Cardiac septum (tissue), 1 donor: ENCODE results near the gene DKK3. TPM values are rescaled to one million over a fixed set of nuclear protein-coding genes. Genes with fewer than 3 reads are reported as not detected.
"Not testable (repeated sequence)": the region's sequence is repeated elsewhere in the genome, so short reads cannot be mapped to it uniquely, and the experiment has no call there.

Experiments
- DNase-seq: peaks from one replicate; pipeline ENCODE4 v3.0.0-alpha.2; 2020; ENCODE audit warnings: low spot score
- intact Hi-C: fragments of 100-400 bp; cut with DNase I; formaldehyde crosslinking; loops from one replicate; pipeline ENCODE4 v1.14.0; 2022
- total RNA-seq: library from RNA; stranded (reverse); fragmentation: NEBNext Ultra II Directional; extraction: Animal tissue kit (Norgen Biotek cat#: 25700); gene quantifications from one replicate; pipeline ENCODE4 v1.2.1, GENCODE V29; 2021
- donor health status: DM: no; HTN: no; CAD: no.

Gene DKK3
- total RNA-seq, 1 donor from 2014 or later: 980 TPM

- intact Hi-C loops, DNase-seq: not testable (repeated sequence)
Measured at GRCh38 chr11:12040719-12041118, 32.3 kb upstream of the DKK3 start.

GRCh38 chr11:12032968-12033367 lies 24.5 kb upstream of the DKK3 start:
- intact Hi-C loops: no loop called here

GRCh38 chr11:12031856-12032544 lies 23.6 kb upstream of the DKK3 start:
- intact Hi-C loops: no loop called here

More at GRCh38 chr11:12032968-12033367, 24.5 kb upstream of the DKK3 start:
- no peak for DNase-seq

GRCh38 chr11:12029738-12030363 lies 21.4 kb upstream of the DKK3 start:
- no peak for DNase-seq
- intact Hi-C loops: no loop called here

More at GRCh38 chr11:12031856-12032544, 23.6 kb upstream of the DKK3 start:
- no peak for DNase-seq

- intact Hi-C loops: no loop called here
- no peak for DNase-seq
Measured at GRCh38 chr11:12029119-12029518, 20.7 kb upstream of the DKK3 start.

- intact Hi-C loops: no loop called here
Measured at GRCh38 chr11:12028303-12028702, 19.9 kb upstream of the DKK3 start.

GRCh38 chr11:12026331-12027211 lies 18.1 kb upstream of the DKK3 start:
- intact Hi-C loops: no loop called here

More at GRCh38 chr11:12028303-12028702, 19.9 kb upstream of the DKK3 start:
- DNase-seq: no peak

GRCh38 chr11:12024254-12024926 lies 16.0 kb upstream of the DKK3 start:
- no peak for DNase-seq
- intact Hi-C loops: no loop called here

More at GRCh38 chr11:12026331-12027211, 18.1 kb upstream of the DKK3 start:
- DNase-seq: no peak

- intact Hi-C loops: no loop called here
- DNase-seq: no peak
Measured at GRCh38 chr11:12023015-12023414, 14.6 kb upstream of the DKK3 start.

GRCh38 chr11:12020546-12020945 lies 12.1 kb upstream of the DKK3 start:
- intact Hi-C loops: no loop called here
- DNase-seq: no peak

- DNase-seq: no peak
Measured at GRCh38 chr11:12019866-12020416, 11.5 kb upstream of the DKK3 start.

GRCh38 chr11:12019337-12019736 lies 10.9 kb upstream of the DKK3 start:
- intact Hi-C loops: loop anchor here (2.0 kb wide), 1 partner anchor 47 kb away; no protein-coding TSS in a partner anchor
- DNase-seq: no peak

More at GRCh38 chr11:12019866-12020416, 11.5 kb upstream of the DKK3 start:
- intact Hi-C loops: loop anchor here (2.0 kb wide), 1 partner anchor 47 kb away; no protein-coding TSS in a partner anchor

GRCh38 chr11:12017865-12018453 lies 9.5 kb upstream of the DKK3 start:
- no peak for DNase-seq

GRCh38 chr11:12017243-12017678 lies 8.8 kb upstream of the DKK3 start:
- intact Hi-C loops: no loop called here
- DNase-seq: no peak

More at GRCh38 chr11:12017865-12018453, 9.5 kb upstream of the DKK3 start:
- intact Hi-C loops: loop anchor here (2.0 kb wide), 1 partner anchor 45 kb away; no protein-coding TSS in a partner anchor

- DNase-seq: no peak
- intact Hi-C loops: no loop called here
Measured at GRCh38 chr11:12016246-12016645, 7.8 kb upstream of the DKK3 start.

GRCh38 chr11:12015486-12015885 lies 7.1 kb upstream of the DKK3 start:
- no peak for DNase-seq
- intact Hi-C loops: no loop called here

GRCh38 chr11:12013781-12014180 lies 5.4 kb upstream of the DKK3 start:
- DNase-seq: no peak
- intact Hi-C loops: no loop called here

GRCh38 chr11:12009617-12010321 lies 1.3 kb upstream of the DKK3 start:
- no peak for DNase-seq
- intact Hi-C loops: no loop called here
